ENCODE results near the gene HBG2.

- TF ChIP-seq, protein P1, sequence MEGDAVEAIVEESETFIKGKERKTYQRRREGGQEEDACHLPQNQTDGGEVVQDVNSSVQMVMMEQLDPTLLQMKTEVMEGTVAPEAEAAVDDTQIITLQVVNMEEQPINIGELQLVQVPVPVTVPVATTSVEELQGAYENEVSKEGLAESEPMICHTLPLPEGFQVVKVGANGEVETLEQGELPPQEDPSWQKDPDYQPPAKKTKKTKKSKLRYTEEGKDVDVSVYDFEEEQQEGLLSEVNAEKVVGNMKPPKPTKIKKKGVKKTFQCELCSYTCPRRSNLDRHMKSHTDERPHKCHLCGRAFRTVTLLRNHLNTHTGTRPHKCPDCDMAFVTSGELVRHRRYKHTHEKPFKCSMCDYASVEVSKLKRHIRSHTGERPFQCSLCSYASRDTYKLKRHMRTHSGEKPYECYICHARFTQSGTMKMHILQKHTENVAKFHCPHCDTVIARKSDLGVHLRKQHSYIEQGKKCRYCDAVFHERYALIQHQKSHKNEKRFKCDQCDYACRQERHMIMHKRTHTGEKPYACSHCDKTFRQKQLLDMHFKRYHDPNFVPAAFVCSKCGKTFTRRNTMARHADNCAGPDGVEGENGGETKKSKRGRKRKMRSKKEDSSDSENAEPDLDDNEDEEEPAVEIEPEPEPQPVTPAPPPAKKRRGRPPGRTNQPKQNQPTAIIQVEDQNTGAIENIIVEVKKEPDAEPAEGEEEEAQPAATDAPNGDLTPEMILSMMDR (IDR thresholded peaks at IDR 0.05), result no peak
- no peak for TF ChIP-seq POLR2A (IDR thresholded peaks at IDR 0.05)
These were observed 31.4 kb downstream of the HBG2 start for GRCh38 chr11:5223146-5223545.
